Heart left ventricle (tissue), 16 donors: Measurements from ENCODE around the gene TPP2. TPM values are rescaled to one million over a fixed set of nuclear protein-coding genes. Genes with fewer than 3 reads are reported as not detected.
A peak's percentile ranks its signal among the peaks of the same experiment; 100 is the strongest.

Experiments
- ATAC-seq, 4 donors: fragments of 200-7000 bp; cut with Tn5 transposase; one replicate each; pipeline ENCODE4 v1.9.1; 2020 to 2022; ENCODE audit warnings: moderate library complexity in 4 of 4, mild to moderate bottlenecking in 3 of 4, moderate number of reproducible peaks in 1 of 4
- DNase-seq, 5 donors: peaks; one replicate each; pipeline ENCODE4 v3.0.0-alpha.2; 2020
- H3K27ac ChIP-seq, 12 donors: fragments of 200-600 bp; sonication (generic) in 4 of 12; one replicate each; pipeline versions ENCODE4 v1.5.0 to v1.8.0; 2016 to 2022; ENCODE audit warnings: mild to moderate bottlenecking in 2 of 12
- H3K27me3 ChIP-seq, 9 donors: fragments of 200-600 bp; sonication (generic) in 2 of 9; one replicate each; pipeline versions ENCODE4 v1.5.1 to v1.8.0; 2016 to 2022; ENCODE audit warnings: mild to moderate bottlenecking in 3 of 9
- H3K36me3 ChIP-seq, 9 donors: fragments of 200-600 bp; sonication (generic) in 2 of 9; one replicate each; pipeline versions ENCODE4 v1.5.0 to v1.8.0; 2018 to 2022; ENCODE audit warnings: mild to moderate bottlenecking in 2 of 9
- H3K4me1 ChIP-seq, 12 donors: fragments of 200-600 bp; sonication (generic) in 4 of 12; one replicate each; pipeline versions ENCODE4 v1.5.0 to v1.8.0; 2016 to 2022; ENCODE audit warnings: mild to moderate bottlenecking in 3 of 12
- H3K4me3 ChIP-seq, 12 donors: fragments of 200-600 bp; sonication (generic) in 4 of 12; one replicate each; pipeline versions ENCODE4 v1.5.0 to v1.8.0; 2017 to 2022; ENCODE audit warnings: mild to moderate bottlenecking in 9 of 12, moderate library complexity in 4 of 12
- H3K9me3 ChIP-seq, 12 donors: fragments of 200-600 bp; sonication (generic) in 4 of 12; one replicate each; pipeline versions ENCODE4 v1.5.0 to v1.8.0; 2016 to 2022; ENCODE audit warnings: mild to moderate bottlenecking in 1 of 12
- POLR2A ChIP-seq, 2 donors: fragments of 450-650 bp; IDR thresholded peaks; one replicate each; pipeline ENCODE4 v1.6.1; 2017; ENCODE audit warnings: antibody characterized with exemption in 2 of 2, mild to moderate bottlenecking in 2 of 2, moderate library complexity in 2 of 2
- WGBS, 4 donors: extraction: QIAGEN DNeasy Blood & Tissue Kit in 2 of 4; methylation state at CpG; one replicate each; pipeline versions ENCODE4 v1.1.5 to v1.1.7; 2013 to 2018; 5-methylcytosine and 5-hydroxymethylcytosine counted together
- intact Hi-C, 10 donors: fragments of 100-400 bp; cut with DNase I; formaldehyde crosslinking; loops; one replicate each; pipeline versions ENCODE4 v1.11.1 to v1.14.2; 2022
- polyA plus RNA-seq, 2 donors: library from polyadenylated mRNA; stranded (reverse); fragments of 200-250 nt; gene quantifications; one replicate each; pipeline ENCODE4 v1.2.3, GENCODE V29; 2013
- total RNA-seq, 9 donors: library from RNA; depleted of rRNA in 2 of 9; stranded (reverse); fragments of >200 nt in 2 of 9; fragmentation: NEBNext Ultra II Directional in 3 of 9; extraction: Animal tissue kit (Norgen Biotek cat#: 25700) in 3 of 9; gene quantifications; one replicate each; pipeline versions ENCODE4 v1.1.0 to v1.2.4, GENCODE V29; 2016 to 2023
- TF ChIP-seq, protein P1 (sequence below), 12 donors: fragments of 200-600 bp; sonication (generic) in 4 of 12; IDR thresholded peaks; one replicate each; pipeline versions ENCODE4 v1.5.0 to v1.8.0; 2018 to 2022; ENCODE audit warnings: antibody characterized with exemption in 12 of 12, mild to moderate bottlenecking in 5 of 12
- donor health status: ischemic (EF 13 %, LVEDD 7.1; RV severe dilation, severe dysfunction).
- donor health status: healthy with polysubstance abuse.
- donor health status: DM: no; HTN: yes; CAD: no.
- donor health status: DM: no; HTN: no; CAD: no.
- donor health status: ischemic (EF 25% LVEDD 6.9; RV normal size, moderate dysfunction).
- donor health status: ischemic (EF 25% LVEDD 5.7; RV mildly dilated, moderate dysfunction).
- donor health status: healthy.
- donor health status: DM: yes; HTN: yes; CAD: no.
- donor health status: ischemic (EF 35%, LVEDD 5.7; RV mildly dilated, moderate dysfunction).
- donor health status: nonischemic (EF 11% LVEDD 7.7; RV severe dilation, severe dysfunction).
- donor health status: DM: yes; HTN: yes; CAD: no.
- donor health status: PGD.
- donor health status: ischemic (EF 29% LVEDD 5.4; RV normal size, mild dysfunction).
- donor health status: nonischemic (EF 23%, LVEDD 6.1; RV moderate dilation, normal function).

TPP2 gene
- total and polyA plus RNA-seq, 11 donors, result 13.0 to 37.9 (median 32.4) TPM

DNA sequence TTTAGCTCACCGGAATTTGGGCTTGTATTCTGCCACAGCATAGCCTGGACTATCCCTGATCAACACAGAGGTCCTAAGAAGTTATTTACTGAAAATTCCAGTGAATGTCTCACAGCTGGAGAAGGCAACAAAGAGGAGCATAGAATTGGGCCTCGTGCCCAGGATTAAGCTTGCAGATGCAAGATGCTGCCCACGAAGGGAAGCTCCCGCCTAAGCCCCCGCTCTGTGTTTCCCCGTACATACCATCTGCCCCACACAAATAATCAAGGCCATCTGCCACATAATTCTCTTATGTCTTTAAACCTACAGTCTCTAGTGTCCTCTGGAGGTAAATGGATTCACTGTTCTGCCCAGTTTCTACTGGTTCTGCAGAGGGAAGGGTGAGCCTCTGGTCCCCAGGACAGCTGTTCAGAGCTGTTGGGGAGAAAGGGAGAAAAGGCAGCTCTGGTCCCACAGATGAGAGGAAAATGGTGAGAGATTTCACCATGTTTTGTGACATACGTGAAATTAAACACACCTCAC is 7.4 kb upstream of the TPP2 start:
- 75 to 85% (median 83%) methylated on average over 7 of the region's 7 CpGs for WGBS, 4 donors
- Histone ChIP-seq H3K27ac (no peak overlapping the region), H3K4me1 (peaks cover 0 to 25% (median 7%) of the 10 kb centered on the region in 12 donors), H3K36me3 (no peaks in the 10 kb centered on the region), H3K9me3 (no peaks in the 10 kb centered on the region), H3K27me3 (peaks cover 0 to 10% (median 0%) of the 10 kb centered on the region in 9 donors), H3K4me3 (no peak overlapping the region)
- TF ChIP-seq, protein P1, sequence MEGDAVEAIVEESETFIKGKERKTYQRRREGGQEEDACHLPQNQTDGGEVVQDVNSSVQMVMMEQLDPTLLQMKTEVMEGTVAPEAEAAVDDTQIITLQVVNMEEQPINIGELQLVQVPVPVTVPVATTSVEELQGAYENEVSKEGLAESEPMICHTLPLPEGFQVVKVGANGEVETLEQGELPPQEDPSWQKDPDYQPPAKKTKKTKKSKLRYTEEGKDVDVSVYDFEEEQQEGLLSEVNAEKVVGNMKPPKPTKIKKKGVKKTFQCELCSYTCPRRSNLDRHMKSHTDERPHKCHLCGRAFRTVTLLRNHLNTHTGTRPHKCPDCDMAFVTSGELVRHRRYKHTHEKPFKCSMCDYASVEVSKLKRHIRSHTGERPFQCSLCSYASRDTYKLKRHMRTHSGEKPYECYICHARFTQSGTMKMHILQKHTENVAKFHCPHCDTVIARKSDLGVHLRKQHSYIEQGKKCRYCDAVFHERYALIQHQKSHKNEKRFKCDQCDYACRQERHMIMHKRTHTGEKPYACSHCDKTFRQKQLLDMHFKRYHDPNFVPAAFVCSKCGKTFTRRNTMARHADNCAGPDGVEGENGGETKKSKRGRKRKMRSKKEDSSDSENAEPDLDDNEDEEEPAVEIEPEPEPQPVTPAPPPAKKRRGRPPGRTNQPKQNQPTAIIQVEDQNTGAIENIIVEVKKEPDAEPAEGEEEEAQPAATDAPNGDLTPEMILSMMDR (IDR thresholded peaks at IDR 0.05), result no peak
- TF ChIP-seq POLR2A (IDR thresholded peaks at IDR 0.05), result no peak
- intact Hi-C loops, result loop anchor here in 2 of 10 donors (5.0 to 10.0 kb wide), 2 partner anchors 133 to 185 kb away; partner anchors contain the start of gene TEX30 (in 1 of the 2)
- ATAC-seq, result no peak
- no peak for DNase-seq

DNA sequence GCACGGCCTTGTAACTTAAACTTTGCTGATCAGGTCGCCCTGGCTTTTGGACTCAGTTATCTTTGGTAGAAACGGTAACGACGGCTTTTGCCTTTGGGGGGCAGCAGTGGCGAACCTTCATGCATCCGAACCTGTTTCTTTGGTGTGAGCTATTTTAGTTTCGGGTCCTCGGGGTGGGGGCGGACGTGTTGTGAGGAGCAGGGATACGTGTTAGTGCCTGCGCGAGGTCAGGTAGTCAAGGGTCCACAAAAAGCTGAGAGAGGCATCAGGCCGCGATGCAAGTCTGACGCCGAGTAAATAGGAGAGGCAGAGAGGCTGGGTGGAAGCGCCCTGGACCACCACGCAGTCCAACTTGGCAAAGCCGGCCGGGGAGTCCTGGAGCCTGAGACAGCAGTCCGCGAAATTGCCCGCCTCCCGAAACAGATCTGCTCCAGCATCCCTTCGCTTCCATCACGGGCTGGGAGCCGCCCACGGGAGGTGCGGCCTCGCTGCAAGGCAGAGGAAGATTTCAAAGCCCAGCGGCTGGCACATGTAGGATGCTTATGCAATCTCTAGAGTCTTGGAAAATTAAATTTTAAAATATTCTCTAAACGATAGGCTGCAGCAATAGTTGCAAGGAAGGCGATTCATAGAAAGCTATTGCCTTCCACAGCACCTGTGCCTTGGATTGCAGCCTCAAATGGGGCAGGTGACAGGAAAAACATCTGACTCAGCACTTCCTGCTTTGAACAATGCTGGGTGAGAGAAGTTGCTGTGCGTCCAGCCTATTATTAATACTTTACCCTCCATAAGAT is 4.6 kb upstream of the TPP2 start:
- H3K27ac ChIP-seq, result peak overlapping the region in 10 of 12 donors; percentile 36 to 79 (median 64)
- H3K4me1 ChIP-seq, result peaks cover 0 to 37% (median 14%) of the 10 kb centered on the region in 12 donors
- H3K36me3 ChIP-seq, result no peaks in the 10 kb centered on the region
- DNase-seq, result peak; percentile 61 to 80 (median 74)
- ATAC-seq, result peak in 2 of 4 donors; percentile 26 to 27
- WGBS, 4 donors, result 1% methylated on average over 36 of the region's 36 CpGs
- intact Hi-C loops, result loop anchor here in 3 of 10 donors (1.0 to 5.0 kb wide), 4 partner anchors 181 to 255 kb away; partner anchors contain the start of genes ERCC5 (in 1 of the 3) and TEX30 (in 1 of the 3)
- no peaks in the 10 kb centered on the region for H3K9me3 ChIP-seq
- H3K27me3 ChIP-seq, result no peaks in the 10 kb centered on the region
- TF ChIP-seq POLR2A (IDR thresholded peaks at IDR 0.05), result no peak
- TF ChIP-seq, protein P1 (IDR thresholded peaks at IDR 0.05), result peak; percentile 30 to 74 (median 58)
- peak overlapping the region; percentile 43 to 70 (median 62) for H3K4me3 ChIP-seq

DNA sequence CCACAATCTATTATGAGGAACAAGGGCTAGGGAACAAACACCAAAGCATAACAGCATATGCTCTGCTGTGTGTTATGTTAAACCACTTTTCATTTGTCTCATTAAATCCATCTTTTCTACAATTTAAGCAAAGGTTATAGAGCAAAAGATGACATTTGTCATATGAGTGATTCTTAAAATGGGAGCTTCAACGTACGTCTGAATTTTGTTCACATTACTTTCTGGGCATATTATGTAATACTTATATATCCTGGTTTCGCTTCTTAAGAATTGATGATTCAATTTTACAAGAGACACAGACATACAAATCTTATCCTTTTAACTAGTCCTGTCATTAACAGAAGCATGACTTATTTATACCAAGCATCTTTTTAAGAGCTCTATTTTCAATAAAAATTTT is 3.3 kb upstream of the TPP2 start:
- no peaks in the 10 kb centered on the region for H3K36me3 ChIP-seq
- peaks cover 0 to 43% (median 21%) of the 10 kb centered on the region in 12 donors for H3K4me1 ChIP-seq
- H3K9me3 ChIP-seq, result no peaks in the 10 kb centered on the region
- peak overlapping the region in 2 of 12 donors; percentile 43 to 73 for H3K27ac ChIP-seq
- no peak overlapping the region for H3K4me3 ChIP-seq
- no peak for DNase-seq
- WGBS, 4 donors, result 81 to 87% (median 85%) methylated on average over 3 of the region's 3 CpGs
- no peaks in the 10 kb centered on the region for H3K27me3 ChIP-seq
- ATAC-seq, result no peak
- intact Hi-C loops, result loop anchor here in 3 of 10 donors (2.0 to 5.0 kb wide), 3 partner anchors 179 to 254 kb away; partner anchors contain the start of genes ERCC5 (in 1 of the 3) and TEX30 (in 1 of the 3)
- TF ChIP-seq POLR2A (IDR thresholded peaks at IDR 0.05), result no peak
- TF ChIP-seq, protein P1 (IDR thresholded peaks at IDR 0.05), result no peak
